ENCODE measurements around the gene CDSN. TPM values are rescaled to one million over a fixed set of nuclear protein-coding genes. Genes with fewer than 3 reads are reported as not detected.

Gene CDSN
- total RNA-seq, 2 donors from 2014 or later, result 0.50 to 1.5 TPM

DNA sequence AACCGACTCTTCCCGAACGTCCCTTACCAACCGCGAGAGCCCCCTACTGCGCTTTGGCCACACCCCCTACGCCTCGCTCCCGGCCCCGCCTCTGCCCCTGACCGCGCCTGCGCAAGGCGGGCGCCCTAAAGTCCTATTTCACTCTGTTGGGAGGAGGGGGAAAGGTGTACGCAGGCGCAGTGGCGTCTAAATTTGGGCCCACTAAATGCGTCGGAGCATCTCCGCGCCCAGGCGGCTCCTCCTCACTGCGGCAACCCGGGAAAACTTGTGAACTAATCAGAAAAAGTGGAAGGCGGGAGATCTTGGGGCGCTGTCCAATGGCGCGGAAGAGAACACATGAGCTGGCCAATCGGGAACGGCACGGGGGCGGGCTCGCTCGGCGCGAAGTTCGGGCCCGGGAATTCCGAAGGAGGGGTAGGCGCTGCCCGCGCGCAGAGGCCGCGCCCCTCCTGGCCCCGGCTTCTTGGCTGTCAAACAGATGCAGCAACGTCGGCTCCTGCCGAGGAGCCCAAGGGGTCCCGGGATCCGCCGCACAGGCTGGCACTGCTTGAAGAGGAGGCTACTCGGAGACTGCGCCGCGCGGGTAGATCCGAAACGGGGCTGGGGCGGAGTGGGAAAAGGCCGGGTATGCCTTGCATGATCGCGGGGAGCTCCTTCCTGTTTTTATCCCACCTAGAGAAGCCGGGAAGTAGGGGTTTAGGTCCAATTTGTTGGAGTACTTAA, 38.1 kb upstream of the CDSN start, which contains the start of gene TCF19:
Gene TCF19, plus strand, starts transcription at position 450 of the 723 bp plus-strand sequence. CDS start 881 bp downstream, outside the sequence.
- Histone ChIP-seq H3K9me3 (no peaks in the 10 kb centered on the region), H3K36me3 (no peaks in the 10 kb centered on the region), H3K4me1 (replicated peaks) (peaks cover 5% of the 10 kb centered on the region), H3K4me3 (peak within 1 kb of the TSS; percentile 57 to 58), H3K27ac (peak within 1 kb of the TSS; percentile 80 to 86), H3K27me3 (replicated peaks; ENCODE audit: insufficient read depth) (no peaks in the 10 kb centered on the region)
- DNase-seq (ENCODE audit: low spot score), result peak; percentile 98
- intact Hi-C loops (cut with DNase I), result loop anchor here (5.0 kb wide), 1 partner anchor 39 kb away; no protein-coding TSS in a partner anchor
- WGBS, result under 1% methylated on average over 51 of the region's 65 CpGs
- TF ChIP-seq CTCF (IDR thresholded peaks at IDR 0.05), result no peak
- peak; percentile 57 for TF ChIP-seq POLR2A (IDR thresholded peaks at IDR 0.05)
- TF ChIP-seq POLR2AphosphoS5 (IDR thresholded peaks at IDR 0.05), result peak; percentile 98

DNA sequence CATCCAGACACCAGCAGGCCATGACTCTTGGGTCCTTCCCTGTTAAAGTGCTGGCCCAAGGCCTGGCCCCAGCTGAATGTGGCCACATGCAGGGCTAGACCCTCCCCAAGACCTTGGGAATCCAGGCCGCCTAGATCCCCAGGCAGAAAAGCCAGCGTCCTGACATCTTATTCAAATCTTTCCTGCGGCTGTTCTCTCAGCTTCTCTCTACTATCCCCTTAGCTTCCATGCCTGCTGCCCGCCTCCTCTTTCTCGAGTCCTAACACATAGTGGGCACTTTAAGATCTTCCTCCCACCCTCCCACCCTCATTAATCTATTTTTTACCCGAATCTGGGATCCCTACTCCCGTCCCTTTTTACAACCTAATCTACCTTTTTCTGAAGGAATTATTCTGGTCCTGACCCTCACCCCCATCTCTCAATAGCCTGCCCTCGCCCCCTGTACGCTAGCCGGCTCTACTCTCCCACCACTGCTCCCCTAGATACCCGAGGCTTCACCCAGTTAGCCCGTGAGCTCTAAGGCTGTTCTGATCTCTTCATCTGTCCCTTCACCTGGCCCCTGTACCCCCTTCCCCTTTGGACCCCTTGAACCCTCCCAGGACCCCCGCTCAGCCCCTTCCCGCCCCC, 37.4 kb upstream of the CDSN start, which contains the start of gene CCHCR1:
Gene CCHCR1, minus strand, starts transcription at position 290 of the 627 bp plus-strand sequence. Its CDS starts 202 bp downstream, at position 88.
- peak within 1 kb of the TSS; percentile 57 to 58 for H3K4me3 ChIP-seq
- intact Hi-C loops (cut with DNase I), result loop anchor here (5.0 kb wide), 1 partner anchor 40 kb away; no protein-coding TSS in a partner anchor
- WGBS, result 7% methylated on average over 14 of the region's 14 CpGs

GRCh38 chr6:31156641-31157040, 36.4 kb upstream of the CDSN start:
- TF ChIP-seq CTCF (IDR thresholded peaks at IDR 0.05) (no peak), POLR2AphosphoS5 (IDR thresholded peaks at IDR 0.05) (no peak), POLR2A (IDR thresholded peaks at IDR 0.05) (no peak)
- intact Hi-C loops (cut with DNase I), result loop anchor here (5.0 kb wide), 1 partner anchor 41 kb away; no protein-coding TSS in a partner anchor
- H3K27me3 ChIP-seq (replicated peaks; ENCODE audit: insufficient read depth), result no peaks in the 10 kb centered on the region
- H3K36me3 ChIP-seq, result no peaks in the 10 kb centered on the region
- H3K27ac ChIP-seq, result no peak overlapping the region
- peaks cover 5% of the 10 kb centered on the region for H3K4me1 ChIP-seq (replicated peaks)
- DNase-seq (ENCODE audit: low spot score), result no peak
- 91% methylated on average over 7 of the region's 7 CpGs for WGBS
- H3K4me3 ChIP-seq, result no peak overlapping the region
- no peaks in the 10 kb centered on the region for H3K9me3 ChIP-seq

More for the DNA sequence above, 37.4 kb upstream of the CDSN start, which contains the start of gene CCHCR1:
- no peak for DNase-seq (ENCODE audit: low spot score)
- Histone ChIP-seq H3K36me3 (no peaks in the 10 kb centered on the region), H3K27ac (peak within 1 kb of the TSS; percentile 80 to 86), H3K4me1 (replicated peaks) (peaks cover 5% of the 10 kb centered on the region), H3K27me3 (replicated peaks; ENCODE audit: insufficient read depth) (no peaks in the 10 kb centered on the region), H3K9me3 (no peaks in the 10 kb centered on the region)
- no peak for TF ChIP-seq POLR2A (IDR thresholded peaks at IDR 0.05)
- no peak for TF ChIP-seq CTCF (IDR thresholded peaks at IDR 0.05)
- TF ChIP-seq POLR2AphosphoS5 (IDR thresholded peaks at IDR 0.05), result no peak

GRCh38 chr6:31154436-31154835, 34.2 kb upstream of the CDSN start:
- Histone ChIP-seq H3K9me3 (no peaks in the 10 kb centered on the region), H3K27me3 (replicated peaks; ENCODE audit: insufficient read depth) (no peaks in the 10 kb centered on the region), H3K4me1 (replicated peaks) (peaks cover 5% of the 10 kb centered on the region), H3K4me3 (no peak overlapping the region), H3K27ac (no peak overlapping the region), H3K36me3 (no peaks in the 10 kb centered on the region)
- intact Hi-C loops (cut with DNase I), result no loop called here
- 91% methylated on average over 15 of the region's 15 CpGs for WGBS
- DNase-seq (ENCODE audit: low spot score), result no peak
- TF ChIP-seq POLR2AphosphoS5 (IDR thresholded peaks at IDR 0.05) (no peak), CTCF (IDR thresholded peaks at IDR 0.05) (no peak)

Data from prostate gland (tissue), 2 donors.